Measurements from ENCODE around the gene FADS3. TPM values are rescaled to one million over a fixed set of nuclear protein-coding genes. Genes with fewer than 3 reads are reported as not detected.

The FADS3 gene
- total and polyA plus RNA-seq, 9 of the 15 experiments (the other 6 are each of a cell fraction or from before 2014, with no cell fraction given): 0.97 to 148 (median 92.7) TPM

- no peaks in the 10 kb centered on the region for H3K9me3 ChIP-seq (replicated peaks; ENCODE audit: control insufficient read depth, insufficient read depth, low read depth, low read length)
- FAIRE-seq (no peak), DNase-seq (ENCODE audit: extremely low read depth in 1 of 4, low spot score in 3 of 4) (no peak), ATAC-seq (no peak)
- H3K4me3 ChIP-seq: no peak overlapping the region
- peaks cover 5% of the 10 kb centered on the region; the same call in 1 of the 3 replicates for H3K36me3 ChIP-seq (ENCODE audit: control insufficient read depth, insufficient read depth, low read length)
- no peak overlapping the region for H3K9ac ChIP-seq (ENCODE audit: insufficient read depth in 1 of 2, low read depth in 2 of 2, low read length in 2 of 2)
- no peaks in the 10 kb centered on the region for H3K9me1 ChIP-seq (ENCODE audit: control insufficient read depth, insufficient read depth, low read length)
- no peak overlapping the region for H2AFZ ChIP-seq (ENCODE audit: low read depth, low read length)
- 81% methylated on average over 6 of the region's 6 CpGs for WGBS (ENCODE audit: insufficient coverage, low coverage, missing lambda C conversion rate)
- H3K4me2 ChIP-seq (ENCODE audit: insufficient read depth, low read length): no peak overlapping the region
- intact Hi-C loops (cut with micrococcal nuclease) (no loop called here), in situ Hi-C loops (cut with MboI) (no loop called here)
- ChIA-PET POLR2A (no interaction called here), CTCF (ENCODE audit: low intra/inter-chr PET ratio) (no interaction called here)
- no peaks in the 10 kb centered on the region for H3K27me3 ChIP-seq (ENCODE audit: control insufficient read depth in 2 of 2, insufficient read depth in 2 of 2, low read length in 2 of 2)
- H4K20me1 ChIP-seq (replicated peaks; ENCODE audit: control insufficient read depth, insufficient read depth, low read length): no peaks in the 10 kb centered on the region
- peaks cover 2 to 32% of the 10 kb centered on the region in 2 experiments; a peak in 4 of 5 replicates for H3K4me1 ChIP-seq (replicated peaks in 1 of 2; ENCODE audit: control insufficient read depth in 2 of 2, insufficient read depth in 2 of 2, low read length in 2 of 2)
- H3K27ac ChIP-seq (ENCODE audit: extremely low read depth, low read depth, low read length): no peak overlapping the region
- BruUV-seq (replicated peaks): no TSS peak
- no peaks in the 10 kb centered on the region for H3K79me2 ChIP-seq (ENCODE audit: control insufficient read depth, insufficient read depth, low read length)
- TF ChIP-seq USF1 (CRISPR knock-in tag; IDR thresholded peaks at IDR 0.05): no peak
- no peak for TF ChIP-seq HNRNPLL (IDR thresholded peaks at IDR 0.05; ENCODE audit: low read depth, low read length, poor library complexity, severe bottlenecking)
- no peak for TF ChIP-seq TAF7 (tag; IDR thresholded peaks at IDR 0.05)
- no peak for TF ChIP-seq ZBTB40 (IDR thresholded peaks at IDR 0.05)
- no peak for TF ChIP-seq ZBTB40 (CRISPR knock-in tag; IDR thresholded peaks at IDR 0.05)
- TF ChIP-seq TFE3 (CRISPR knock-in tag; IDR thresholded peaks at IDR 0.05): no peak
- TF ChIP-seq MYBL2 (IDR thresholded peaks at IDR 0.05; ENCODE audit: low read depth): no peak
- TF ChIP-seq MYBL2 (CRISPR knock-in tag; IDR thresholded peaks at IDR 0.05; ENCODE audit: borderline replicate concordance): no peak
- no peak for TF ChIP-seq DPF2 (IDR thresholded peaks at IDR 0.05)
- no peak for TF ChIP-seq IRF1 (CRISPR knock-in tag; IDR thresholded peaks at IDR 0.05; ENCODE audit: borderline replicate concordance)
Observed at GRCh38 chr11:61851900-61852295, 39.4 kb downstream of the FADS3 start.

Measured in K562 (cell line).